Measurements from ENCODE around the gene C10orf71.

The C10orf71 gene

GRCh38 chr10:49349390-49349789 lies 50.4 kb downstream of the C10orf71 start:
- Histone ChIP-seq H3K9me3 (ENCODE audit: control insufficient read depth, low read depth, low read length) (no peaks in the 10 kb centered on the region), H3K4me1 (ENCODE audit: control insufficient read depth, low read depth, low read length) (no peaks in the 10 kb centered on the region), H3K36me3 (ENCODE audit: control insufficient read depth, low read depth, low read length) (no peaks in the 10 kb centered on the region), H3K9ac (ENCODE audit: low read length) (no peak overlapping the region), H3K27me3 (ENCODE audit: control insufficient read depth, insufficient read depth, low read length) (no peaks in the 10 kb centered on the region), H3K27ac (ENCODE audit: low read length) (no peak overlapping the region), H3K4me3 (ENCODE audit: low read length) (no peak overlapping the region)

- H3K27me3 ChIP-seq (ENCODE audit: control insufficient read depth, insufficient read depth, low read length): no peaks in the 10 kb centered on the region
- no peaks in the 10 kb centered on the region for H3K36me3 ChIP-seq (ENCODE audit: control insufficient read depth, low read depth, low read length)
- H3K27ac ChIP-seq (ENCODE audit: low read length): no peak overlapping the region
- no peaks in the 10 kb centered on the region for H3K4me1 ChIP-seq (ENCODE audit: control insufficient read depth, low read depth, low read length)
- no peak overlapping the region for H3K4me3 ChIP-seq (ENCODE audit: low read length)
- H3K9me3 ChIP-seq (ENCODE audit: control insufficient read depth, low read depth, low read length): no peaks in the 10 kb centered on the region
- no peak overlapping the region for H3K9ac ChIP-seq (ENCODE audit: low read length)
These were observed 51.2 kb downstream of the C10orf71 start for GRCh38 chr10:49350138-49350537.

GRCh38 chr10:49350846-49351532 lies 52.0 kb downstream of the C10orf71 start:
- no peak overlapping the region for H3K4me3 ChIP-seq (ENCODE audit: low read length)
- no peaks in the 10 kb centered on the region for H3K4me1 ChIP-seq (ENCODE audit: control insufficient read depth, low read depth, low read length)
- no peaks in the 10 kb centered on the region for H3K36me3 ChIP-seq (ENCODE audit: control insufficient read depth, low read depth, low read length)
- no peaks in the 10 kb centered on the region for H3K9me3 ChIP-seq (ENCODE audit: control insufficient read depth, low read depth, low read length)
- H3K9ac ChIP-seq (ENCODE audit: low read length): no peak overlapping the region
- H3K27me3 ChIP-seq (ENCODE audit: control insufficient read depth, insufficient read depth, low read length): no peaks in the 10 kb centered on the region
- no peak overlapping the region for H3K27ac ChIP-seq (ENCODE audit: low read length)

- no peaks in the 10 kb centered on the region for H3K9me3 ChIP-seq (ENCODE audit: control insufficient read depth, low read depth, low read length)
- H3K4me1 ChIP-seq (ENCODE audit: control insufficient read depth, low read depth, low read length): no peaks in the 10 kb centered on the region
- no peak overlapping the region for H3K9ac ChIP-seq (ENCODE audit: low read length)
- no peaks in the 10 kb centered on the region for H3K27me3 ChIP-seq (ENCODE audit: control insufficient read depth, insufficient read depth, low read length)
- H3K27ac ChIP-seq (ENCODE audit: low read length): no peak overlapping the region
- H3K36me3 ChIP-seq (ENCODE audit: control insufficient read depth, low read depth, low read length): no peaks in the 10 kb centered on the region
- H3K4me3 ChIP-seq (ENCODE audit: low read length): no peak overlapping the region
These were observed 52.7 kb downstream of the C10orf71 start for GRCh38 chr10:49351669-49352068.

GRCh38 chr10:49352323-49352722 lies 53.4 kb downstream of the C10orf71 start:
- H3K4me3 ChIP-seq (ENCODE audit: low read length): no peak overlapping the region
- H3K27ac ChIP-seq (ENCODE audit: low read length): no peak overlapping the region
- no peaks in the 10 kb centered on the region for H3K9me3 ChIP-seq (ENCODE audit: control insufficient read depth, low read depth, low read length)
- H3K9ac ChIP-seq (ENCODE audit: low read length): no peak overlapping the region
- H3K27me3 ChIP-seq (ENCODE audit: control insufficient read depth, insufficient read depth, low read length): no peaks in the 10 kb centered on the region
- H3K4me1 ChIP-seq (ENCODE audit: control insufficient read depth, low read depth, low read length): no peaks in the 10 kb centered on the region
- no peaks in the 10 kb centered on the region for H3K36me3 ChIP-seq (ENCODE audit: control insufficient read depth, low read depth, low read length)

- no peaks in the 10 kb centered on the region for H3K4me1 ChIP-seq (ENCODE audit: control insufficient read depth, low read depth, low read length)
- H3K27me3 ChIP-seq (ENCODE audit: control insufficient read depth, insufficient read depth, low read length): no peaks in the 10 kb centered on the region
- no peaks in the 10 kb centered on the region for H3K9me3 ChIP-seq (ENCODE audit: control insufficient read depth, low read depth, low read length)
- no peaks in the 10 kb centered on the region for H3K36me3 ChIP-seq (ENCODE audit: control insufficient read depth, low read depth, low read length)
- H3K9ac ChIP-seq (ENCODE audit: low read length): no peak overlapping the region
- no peak overlapping the region for H3K27ac ChIP-seq (ENCODE audit: low read length)
- no peak overlapping the region for H3K4me3 ChIP-seq (ENCODE audit: low read length)
These were observed 54.3 kb downstream of the C10orf71 start for GRCh38 chr10:49353026-49353894.

GRCh38 chr10:49353895-49354566 lies 55.1 kb downstream of the C10orf71 start:
- H3K27ac ChIP-seq (ENCODE audit: low read length): no peak overlapping the region
- no peaks in the 10 kb centered on the region for H3K36me3 ChIP-seq (ENCODE audit: control insufficient read depth, low read depth, low read length)
- H3K4me3 ChIP-seq (ENCODE audit: low read length): no peak overlapping the region
- no peaks in the 10 kb centered on the region for H3K4me1 ChIP-seq (ENCODE audit: control insufficient read depth, low read depth, low read length)
- H3K27me3 ChIP-seq (ENCODE audit: control insufficient read depth, insufficient read depth, low read length): no peaks in the 10 kb centered on the region
- H3K9ac ChIP-seq (ENCODE audit: low read length): no peak overlapping the region
- no peaks in the 10 kb centered on the region for H3K9me3 ChIP-seq (ENCODE audit: control insufficient read depth, low read depth, low read length)

- H3K4me1 ChIP-seq (ENCODE audit: control insufficient read depth, low read depth, low read length): no peaks in the 10 kb centered on the region
- no peaks in the 10 kb centered on the region for H3K36me3 ChIP-seq (ENCODE audit: control insufficient read depth, low read depth, low read length)
- no peak overlapping the region for H3K27ac ChIP-seq (ENCODE audit: low read length)
- no peaks in the 10 kb centered on the region for H3K9me3 ChIP-seq (ENCODE audit: control insufficient read depth, low read depth, low read length)
- no peak overlapping the region for H3K4me3 ChIP-seq (ENCODE audit: low read length)
- no peak overlapping the region for H3K9ac ChIP-seq (ENCODE audit: low read length)
- no peaks in the 10 kb centered on the region for H3K27me3 ChIP-seq (ENCODE audit: control insufficient read depth, insufficient read depth, low read length)
These were observed 55.6 kb downstream of the C10orf71 start for GRCh38 chr10:49354593-49354992.

GRCh38 chr10:49355221-49355620 lies 56.3 kb downstream of the C10orf71 start:
- peaks cover 4% of the 10 kb centered on the region for H3K4me1 ChIP-seq (ENCODE audit: control insufficient read depth, low read depth, low read length)
- no peaks in the 10 kb centered on the region for H3K9me3 ChIP-seq (ENCODE audit: control insufficient read depth, low read depth, low read length)
- H3K4me3 ChIP-seq (ENCODE audit: low read length): no peak overlapping the region
- no peak overlapping the region for H3K9ac ChIP-seq (ENCODE audit: low read length)
- H3K27me3 ChIP-seq (ENCODE audit: control insufficient read depth, insufficient read depth, low read length): no peaks in the 10 kb centered on the region
- H3K27ac ChIP-seq (ENCODE audit: low read length): no peak overlapping the region
- H3K36me3 ChIP-seq (ENCODE audit: control insufficient read depth, low read depth, low read length): no peaks in the 10 kb centered on the region

GRCh38 chr10:49356181-49356580 lies 57.2 kb downstream of the C10orf71 start:
- Histone ChIP-seq H3K9ac (ENCODE audit: low read length) (no peak overlapping the region), H3K4me3 (ENCODE audit: low read length) (no peak overlapping the region), H3K4me1 (ENCODE audit: control insufficient read depth, low read depth, low read length) (peaks cover 8% of the 10 kb centered on the region), H3K27me3 (ENCODE audit: control insufficient read depth, insufficient read depth, low read length) (no peaks in the 10 kb centered on the region), H3K27ac (ENCODE audit: low read length) (no peak overlapping the region), H3K9me3 (ENCODE audit: control insufficient read depth, low read depth, low read length) (no peaks in the 10 kb centered on the region), H3K36me3 (ENCODE audit: control insufficient read depth, low read depth, low read length) (no peaks in the 10 kb centered on the region)

- H3K4me3 ChIP-seq (ENCODE audit: low read length): no peak overlapping the region
- no peaks in the 10 kb centered on the region for H3K9me3 ChIP-seq (ENCODE audit: control insufficient read depth, low read depth, low read length)
- H3K9ac ChIP-seq (ENCODE audit: low read length): no peak overlapping the region
- H3K27me3 ChIP-seq (ENCODE audit: control insufficient read depth, insufficient read depth, low read length): no peaks in the 10 kb centered on the region
- no peaks in the 10 kb centered on the region for H3K36me3 ChIP-seq (ENCODE audit: control insufficient read depth, low read depth, low read length)
- H3K4me1 ChIP-seq (ENCODE audit: control insufficient read depth, low read depth, low read length): peaks cover 8% of the 10 kb centered on the region
- H3K27ac ChIP-seq (ENCODE audit: low read length): no peak overlapping the region
These were observed 58.0 kb downstream of the C10orf71 start for GRCh38 chr10:49356944-49357343.

All from iPS-18a (cell line).